ENCODE results near the gene GRID2.
"Not testable (repeated sequence)": the region's sequence is repeated elsewhere in the genome, so short reads cannot be mapped to it uniquely, and the experiment has no call there.

GRID2 gene

GRCh38 chr4:92433272-92433758 is 129.5 kb downstream of the GRID2 start:
- H3K9me3 ChIP-seq (ENCODE audit: control insufficient read depth, insufficient read depth, low read length), result peaks cover 24% of the 10 kb centered on the region
- H3K4me1 ChIP-seq (ENCODE audit: insufficient read depth, low read length), result peaks cover 27% of the 10 kb centered on the region
- peaks cover 9% of the 10 kb centered on the region; the same call in 1 of the 2 replicates for H3K36me3 ChIP-seq (ENCODE audit: insufficient read depth, low read length)
- peak overlapping the region; percentile 10; the same call in 1 of the 2 replicates for H3K9ac ChIP-seq (ENCODE audit: low read depth, low read length)

- peak overlapping the region; percentile 4; the same call in 1 of the 2 replicates for H3K9ac ChIP-seq (ENCODE audit: low read depth, low read length)
- not testable (repeated sequence) for H3K9me3 ChIP-seq (ENCODE audit: control insufficient read depth, insufficient read depth, low read length)
- peaks cover 19% of the 10 kb centered on the region for H3K4me1 ChIP-seq (ENCODE audit: insufficient read depth, low read length)
- peaks cover 10% of the 10 kb centered on the region for H3K36me3 ChIP-seq (ENCODE audit: insufficient read depth, low read length)
These were observed 135.0 kb downstream of the GRID2 start for GRCh38 chr4:92438722-92439121.

- not testable (repeated sequence) for H3K9me3 ChIP-seq (ENCODE audit: control insufficient read depth, insufficient read depth, low read length)
- Histone ChIP-seq H3K36me3 (ENCODE audit: insufficient read depth, low read length) (peaks cover 12% of the 10 kb centered on the region; the same call in 1 of the 2 replicates), H3K4me1 (ENCODE audit: insufficient read depth, low read length) (peaks cover 29% of the 10 kb centered on the region), H3K9ac (ENCODE audit: low read depth, low read length) (peak overlapping the region; percentile 54)
These were observed 138.4 kb downstream of the GRID2 start for GRCh38 chr4:92442131-92442530.

GRCh38 chr4:92444143-92444843 is 140.5 kb downstream of the GRID2 start:
- Histone ChIP-seq H3K9ac (ENCODE audit: low read depth, low read length) (peak overlapping the region; percentile 80), H3K4me1 (ENCODE audit: insufficient read depth, low read length) (peaks cover 24% of the 10 kb centered on the region)

GRCh38 chr4:92445127-92445526 is 141.4 kb downstream of the GRID2 start:
- Histone ChIP-seq H3K9me3 (ENCODE audit: control insufficient read depth, insufficient read depth, low read length) (no peaks in the 10 kb centered on the region), H3K36me3 (ENCODE audit: insufficient read depth, low read length) (peaks cover 12% of the 10 kb centered on the region; the same call in 1 of the 2 replicates), H3K9ac (ENCODE audit: low read depth, low read length) (peak overlapping the region; percentile 51), H3K4me1 (ENCODE audit: insufficient read depth, low read length) (peaks cover 25% of the 10 kb centered on the region)

More at GRCh38 chr4:92444143-92444843, 140.5 kb downstream of the GRID2 start:
- peaks cover 12% of the 10 kb centered on the region; the same call in 1 of the 2 replicates for H3K36me3 ChIP-seq (ENCODE audit: insufficient read depth, low read length)
- H3K9me3 ChIP-seq (ENCODE audit: control insufficient read depth, insufficient read depth, low read length), result not testable (repeated sequence)

GRCh38 chr4:92447255-92447905 is 143.6 kb downstream of the GRID2 start:
- no peak overlapping the region for H3K9ac ChIP-seq (ENCODE audit: low read depth, low read length)
- H3K9me3 ChIP-seq (ENCODE audit: control insufficient read depth, insufficient read depth, low read length), result no peaks in the 10 kb centered on the region
- peaks cover 8% of the 10 kb centered on the region; the same call in 1 of the 2 replicates for H3K36me3 ChIP-seq (ENCODE audit: insufficient read depth, low read length)
- peaks cover 31% of the 10 kb centered on the region for H3K4me1 ChIP-seq (ENCODE audit: insufficient read depth, low read length)

- not testable (repeated sequence) for H3K9ac ChIP-seq (ENCODE audit: low read depth, low read length); H3K9me3 ChIP-seq (ENCODE audit: control insufficient read depth, insufficient read depth, low read length); H3K36me3 ChIP-seq (ENCODE audit: insufficient read depth, low read length)
- peaks cover 36% of the 10 kb centered on the region for H3K4me1 ChIP-seq (ENCODE audit: insufficient read depth, low read length)
These were observed 144.4 kb downstream of the GRID2 start for GRCh38 chr4:92448176-92448575.

- no peak overlapping the region for H3K9ac ChIP-seq (ENCODE audit: low read depth, low read length)
- H3K9me3 ChIP-seq (ENCODE audit: control insufficient read depth, insufficient read depth, low read length), result no peaks in the 10 kb centered on the region
- H3K36me3 ChIP-seq (ENCODE audit: insufficient read depth, low read length), result peaks cover 8% of the 10 kb centered on the region; the same call in 1 of the 2 replicates
- peaks cover 36% of the 10 kb centered on the region for H3K4me1 ChIP-seq (ENCODE audit: insufficient read depth, low read length)
These were observed 146.9 kb downstream of the GRID2 start for GRCh38 chr4:92450694-92451093.

GRCh38 chr4:92451782-92452181 is 148.0 kb downstream of the GRID2 start:
- Histone ChIP-seq H3K9ac (ENCODE audit: low read depth, low read length) (no peak overlapping the region), H3K9me3 (ENCODE audit: control insufficient read depth, insufficient read depth, low read length) (no peaks in the 10 kb centered on the region), H3K4me1 (ENCODE audit: insufficient read depth, low read length) (peaks cover 26% of the 10 kb centered on the region), H3K36me3 (ENCODE audit: insufficient read depth, low read length) (peaks cover under 1% of the 10 kb centered on the region; the same call in 1 of the 2 replicates)

GRCh38 chr4:92452383-92452782 is 148.6 kb downstream of the GRID2 start:
- H3K4me1 ChIP-seq (ENCODE audit: insufficient read depth, low read length), result peaks cover 23% of the 10 kb centered on the region
- not testable (repeated sequence) for H3K36me3 ChIP-seq (ENCODE audit: insufficient read depth, low read length); H3K9me3 ChIP-seq (ENCODE audit: control insufficient read depth, insufficient read depth, low read length); H3K9ac ChIP-seq (ENCODE audit: low read depth, low read length)

- Histone ChIP-seq H3K9ac (ENCODE audit: low read depth, low read length) (no peak overlapping the region), H3K4me1 (ENCODE audit: insufficient read depth, low read length) (peaks cover 29% of the 10 kb centered on the region)
These were observed 151.6 kb downstream of the GRID2 start for GRCh38 chr4:92455329-92455839.

GRCh38 chr4:92455951-92456350 is 152.2 kb downstream of the GRID2 start:
- Histone ChIP-seq H3K9ac (ENCODE audit: low read depth, low read length) (no peak overlapping the region), H3K9me3 (ENCODE audit: control insufficient read depth, insufficient read depth, low read length) (no peaks in the 10 kb centered on the region), H3K4me1 (ENCODE audit: insufficient read depth, low read length) (peaks cover 32% of the 10 kb centered on the region), H3K36me3 (ENCODE audit: insufficient read depth, low read length) (no peaks in the 10 kb centered on the region)

More at GRCh38 chr4:92455329-92455839, 151.6 kb downstream of the GRID2 start:
- H3K9me3 ChIP-seq (ENCODE audit: control insufficient read depth, insufficient read depth, low read length), result no peaks in the 10 kb centered on the region
- H3K36me3 ChIP-seq (ENCODE audit: insufficient read depth, low read length), result no peaks in the 10 kb centered on the region

GRCh38 chr4:92461732-92462131 is 158.0 kb downstream of the GRID2 start:
- Histone ChIP-seq H3K9ac (ENCODE audit: low read depth, low read length) (no peak overlapping the region), H3K36me3 (ENCODE audit: insufficient read depth, low read length) (no peaks in the 10 kb centered on the region), H3K4me1 (ENCODE audit: insufficient read depth, low read length) (peaks cover 47% of the 10 kb centered on the region), H3K9me3 (ENCODE audit: control insufficient read depth, insufficient read depth, low read length) (no peaks in the 10 kb centered on the region)

GRCh38 chr4:92477298-92477697 is 173.5 kb downstream of the GRID2 start:
- Histone ChIP-seq H3K4me1 (ENCODE audit: insufficient read depth, low read length) (peaks cover 20% of the 10 kb centered on the region), H3K9me3 (ENCODE audit: control insufficient read depth, insufficient read depth, low read length) (no peaks in the 10 kb centered on the region), H3K36me3 (ENCODE audit: insufficient read depth, low read length) (no peaks in the 10 kb centered on the region), H3K9ac (ENCODE audit: low read depth, low read length) (no peak overlapping the region)
